ENCODE measurements around the gene GRK1.

DNA sequence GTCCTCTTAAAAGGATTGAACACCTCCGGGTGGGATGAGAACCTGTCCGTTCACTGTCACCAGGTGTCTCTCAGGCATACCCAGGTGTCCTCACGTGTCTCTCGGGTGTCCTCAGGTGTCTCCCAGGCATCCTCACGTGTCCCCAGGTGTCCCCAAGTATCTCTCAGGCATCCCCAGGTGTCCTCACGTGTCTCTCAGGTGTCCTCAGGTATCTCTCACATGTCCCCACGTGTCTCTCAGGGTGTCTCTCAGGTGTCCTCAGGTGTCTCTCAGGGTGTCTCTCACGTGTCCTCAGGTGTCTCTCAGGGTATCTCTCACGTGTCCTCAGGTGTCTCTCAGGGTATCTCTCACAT is 42.8 kb upstream of the GRK1 start:
- TF ChIP-seq, protein P1, sequence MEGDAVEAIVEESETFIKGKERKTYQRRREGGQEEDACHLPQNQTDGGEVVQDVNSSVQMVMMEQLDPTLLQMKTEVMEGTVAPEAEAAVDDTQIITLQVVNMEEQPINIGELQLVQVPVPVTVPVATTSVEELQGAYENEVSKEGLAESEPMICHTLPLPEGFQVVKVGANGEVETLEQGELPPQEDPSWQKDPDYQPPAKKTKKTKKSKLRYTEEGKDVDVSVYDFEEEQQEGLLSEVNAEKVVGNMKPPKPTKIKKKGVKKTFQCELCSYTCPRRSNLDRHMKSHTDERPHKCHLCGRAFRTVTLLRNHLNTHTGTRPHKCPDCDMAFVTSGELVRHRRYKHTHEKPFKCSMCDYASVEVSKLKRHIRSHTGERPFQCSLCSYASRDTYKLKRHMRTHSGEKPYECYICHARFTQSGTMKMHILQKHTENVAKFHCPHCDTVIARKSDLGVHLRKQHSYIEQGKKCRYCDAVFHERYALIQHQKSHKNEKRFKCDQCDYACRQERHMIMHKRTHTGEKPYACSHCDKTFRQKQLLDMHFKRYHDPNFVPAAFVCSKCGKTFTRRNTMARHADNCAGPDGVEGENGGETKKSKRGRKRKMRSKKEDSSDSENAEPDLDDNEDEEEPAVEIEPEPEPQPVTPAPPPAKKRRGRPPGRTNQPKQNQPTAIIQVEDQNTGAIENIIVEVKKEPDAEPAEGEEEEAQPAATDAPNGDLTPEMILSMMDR (IDR thresholded peaks at IDR 0.05; ENCODE audit: low read depth, low read length): no peak
- TF ChIP-seq POLR2A (IDR thresholded peaks at IDR 0.05; ENCODE audit: extremely low read depth, insufficient read length): no peak

Measured in NB4 (cell line).